Hindlimb muscle (tissue), 1 donor: ENCODE data around the gene CTNND2. TPM values are rescaled to one million over a fixed set of nuclear protein-coding genes. Genes with fewer than 3 reads are reported as not detected.

Experiments used
- DNase-seq: peaks from one replicate; pipeline ENCODE4 v3.0.0-alpha.2; 2013
- polyA plus RNA-seq: library from polyadenylated mRNA; unstranded; fragments of 120-200 nt; gene quantifications from one replicate; pipeline ENCODE4 v1.2.1, GENCODE V29; 2013; ENCODE audit not compliant: insufficient read length

CTNND2 gene, protein sequence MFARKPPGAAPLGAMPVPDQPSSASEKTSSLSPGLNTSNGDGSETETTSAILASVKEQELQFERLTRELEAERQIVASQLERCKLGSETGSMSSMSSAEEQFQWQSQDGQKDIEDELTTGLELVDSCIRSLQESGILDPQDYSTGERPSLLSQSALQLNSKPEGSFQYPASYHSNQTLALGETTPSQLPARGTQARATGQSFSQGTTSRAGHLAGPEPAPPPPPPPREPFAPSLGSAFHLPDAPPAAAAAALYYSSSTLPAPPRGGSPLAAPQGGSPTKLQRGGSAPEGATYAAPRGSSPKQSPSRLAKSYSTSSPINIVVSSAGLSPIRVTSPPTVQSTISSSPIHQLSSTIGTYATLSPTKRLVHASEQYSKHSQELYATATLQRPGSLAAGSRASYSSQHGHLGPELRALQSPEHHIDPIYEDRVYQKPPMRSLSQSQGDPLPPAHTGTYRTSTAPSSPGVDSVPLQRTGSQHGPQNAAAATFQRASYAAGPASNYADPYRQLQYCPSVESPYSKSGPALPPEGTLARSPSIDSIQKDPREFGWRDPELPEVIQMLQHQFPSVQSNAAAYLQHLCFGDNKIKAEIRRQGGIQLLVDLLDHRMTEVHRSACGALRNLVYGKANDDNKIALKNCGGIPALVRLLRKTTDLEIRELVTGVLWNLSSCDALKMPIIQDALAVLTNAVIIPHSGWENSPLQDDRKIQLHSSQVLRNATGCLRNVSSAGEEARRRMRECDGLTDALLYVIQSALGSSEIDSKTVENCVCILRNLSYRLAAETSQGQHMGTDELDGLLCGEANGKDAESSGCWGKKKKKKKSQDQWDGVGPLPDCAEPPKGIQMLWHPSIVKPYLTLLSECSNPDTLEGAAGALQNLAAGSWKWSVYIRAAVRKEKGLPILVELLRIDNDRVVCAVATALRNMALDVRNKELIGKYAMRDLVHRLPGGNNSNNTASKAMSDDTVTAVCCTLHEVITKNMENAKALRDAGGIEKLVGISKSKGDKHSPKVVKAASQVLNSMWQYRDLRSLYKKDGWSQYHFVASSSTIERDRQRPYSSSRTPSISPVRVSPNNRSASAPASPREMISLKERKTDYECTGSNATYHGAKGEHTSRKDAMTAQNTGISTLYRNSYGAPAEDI (N-terminal part only)
- 0.66 TPM for polyA plus RNA-seq

DNA sequence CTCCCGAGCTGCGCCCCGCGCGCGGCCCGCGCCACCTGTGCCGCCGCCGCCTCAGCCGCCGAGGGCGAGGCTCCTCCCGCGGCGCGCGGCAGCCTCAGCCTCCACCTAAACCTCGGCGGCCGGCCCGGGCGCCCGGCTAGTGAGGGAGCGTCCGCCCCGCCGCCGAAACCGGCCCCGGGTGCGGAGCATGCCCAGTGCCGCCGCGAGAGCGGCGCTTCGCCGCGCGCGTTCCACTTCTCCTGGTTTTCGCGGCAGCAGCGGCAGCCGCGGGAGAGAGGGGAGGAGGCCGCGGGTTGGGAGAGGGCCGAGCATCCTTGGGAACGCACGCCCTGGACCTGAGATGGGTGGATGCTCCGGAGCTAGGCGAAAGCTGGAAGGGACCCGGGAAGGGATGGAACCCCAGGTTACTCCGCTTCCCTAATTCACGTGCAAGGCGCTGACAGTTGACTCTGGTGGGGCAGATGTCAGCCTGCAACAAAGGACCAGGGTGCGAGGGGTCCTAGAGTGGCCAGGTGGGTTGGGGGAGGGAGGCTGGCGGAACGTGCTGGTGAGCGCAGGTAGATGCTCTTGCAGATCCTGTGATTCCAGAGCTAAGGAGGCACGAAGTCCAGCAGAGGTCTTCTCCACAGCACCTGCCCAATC lies at the start of gene CTNND2:
Gene CTNND2 (minus strand): TSS at position 182 of the 642 bp plus-strand sequence. CDS start 593 bp downstream, outside the sequence.
- DNase-seq, result peak; percentile 45

- no peak for DNase-seq
Observed at GRCh38 chr5:11946317-11946716, 42.1 kb upstream of the CTNND2 start.

DNA sequence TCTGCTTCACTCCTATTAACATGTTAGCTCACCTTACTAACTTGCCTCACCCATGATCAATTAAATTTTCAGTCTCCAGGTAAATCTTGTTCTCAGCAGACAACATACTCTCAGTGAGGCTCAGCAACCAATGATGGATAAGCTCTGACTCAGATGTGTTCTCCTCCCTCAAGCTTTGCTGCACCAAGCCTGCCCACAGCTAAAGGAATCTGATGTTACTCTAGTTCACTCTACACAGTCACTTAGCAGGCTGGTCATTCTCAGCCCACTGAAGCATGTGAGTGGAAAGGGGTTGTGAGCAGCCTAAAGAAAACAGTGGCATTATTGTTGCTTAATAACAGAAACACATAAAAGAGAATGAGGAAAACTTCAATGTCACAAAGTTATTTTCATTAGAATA lies 37.3 kb upstream of the CTNND2 start:
- no peak for DNase-seq

DNA sequence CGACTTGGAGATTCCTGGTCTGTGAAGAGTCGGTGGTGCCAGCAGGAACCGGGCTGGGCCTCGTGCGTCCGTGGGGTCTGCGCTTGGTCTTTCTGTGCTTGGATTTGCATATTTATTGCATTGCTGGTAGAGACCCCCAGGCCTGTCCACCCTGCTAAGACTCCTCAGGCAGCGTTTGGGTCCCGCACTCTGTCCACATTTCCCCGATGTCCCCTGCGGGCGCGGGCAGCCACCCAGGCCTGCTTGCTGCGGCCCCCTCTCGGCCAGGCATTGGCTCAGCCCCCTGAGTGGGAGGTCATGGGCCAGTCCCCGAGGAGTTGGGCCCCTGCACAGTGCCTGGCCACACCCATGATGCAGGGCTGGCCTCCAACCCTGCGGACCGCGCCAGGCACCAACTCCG lies 27.4 kb upstream of the CTNND2 start:
- no peak for DNase-seq

DNA sequence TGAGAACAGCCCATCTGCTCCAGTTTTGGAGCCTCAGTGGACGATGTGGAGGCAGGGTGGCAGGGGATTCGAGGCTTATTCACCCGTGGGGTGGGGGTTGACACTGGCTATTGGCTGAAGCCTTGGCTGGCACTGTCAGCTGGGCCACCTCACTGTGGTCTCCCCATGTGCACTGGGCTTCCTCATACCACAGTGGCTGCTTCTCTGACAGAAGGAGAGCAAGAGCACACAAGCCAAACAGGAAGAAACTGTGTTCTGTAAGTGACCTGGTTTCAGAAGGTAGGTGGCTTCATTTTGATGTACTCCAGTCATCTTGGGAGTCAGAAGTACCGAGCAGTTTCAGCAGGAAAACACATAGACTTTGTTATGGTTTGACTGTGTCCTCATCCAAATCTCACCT lies 24.7 kb upstream of the CTNND2 start:
- no peak for DNase-seq

GRCh38 chr5:11925701-11926100 lies 21.5 kb upstream of the CTNND2 start:
- no peak for DNase-seq

GRCh38 chr5:11922394-11922793 lies 18.1 kb upstream of the CTNND2 start:
- DNase-seq, result no peak

- no peak for DNase-seq
Observed at GRCh38 chr5:11918463-11919045, 14.3 kb upstream of the CTNND2 start.

- DNase-seq, result no peak
Observed at GRCh38 chr5:11909471-11909870, 5.2 kb upstream of the CTNND2 start.

GRCh38 chr5:11906497-11906896 lies 2.3 kb upstream of the CTNND2 start:
- DNase-seq, result no peak

GRCh38 chr5:11905206-11905605 lies 960 bp upstream of the CTNND2 start:
- DNase-seq, result no peak

- DNase-seq, result peak; percentile 12
Observed at GRCh38 chr5:11903614-11904264, 507 bp downstream of the CTNND2 start.

DNA sequence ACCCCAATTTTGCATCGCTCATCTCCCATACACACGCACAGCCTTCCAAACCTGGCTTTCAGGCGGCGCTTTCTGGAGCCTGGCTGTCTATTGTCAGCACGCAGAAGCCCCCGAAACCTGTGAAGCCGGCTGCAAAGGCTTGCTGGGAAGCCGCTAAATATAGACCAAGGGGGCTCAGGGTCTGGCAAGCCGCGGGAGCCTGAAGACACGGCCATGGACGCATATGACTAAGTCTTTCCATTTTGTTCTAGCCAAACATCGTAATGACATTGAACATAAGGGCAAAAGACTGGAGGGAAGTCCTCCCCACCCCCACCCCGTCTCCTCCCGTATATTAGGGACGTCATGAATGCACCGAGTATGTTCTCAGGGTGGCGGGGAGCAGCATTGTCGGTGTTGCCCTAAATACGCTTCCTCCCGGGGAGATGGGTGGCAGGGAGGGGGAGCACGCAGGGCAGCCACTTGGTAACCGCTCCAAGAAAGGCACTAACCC lies 1.1 kb downstream of the CTNND2 start:
- peak; percentile 18 for DNase-seq

DNA sequence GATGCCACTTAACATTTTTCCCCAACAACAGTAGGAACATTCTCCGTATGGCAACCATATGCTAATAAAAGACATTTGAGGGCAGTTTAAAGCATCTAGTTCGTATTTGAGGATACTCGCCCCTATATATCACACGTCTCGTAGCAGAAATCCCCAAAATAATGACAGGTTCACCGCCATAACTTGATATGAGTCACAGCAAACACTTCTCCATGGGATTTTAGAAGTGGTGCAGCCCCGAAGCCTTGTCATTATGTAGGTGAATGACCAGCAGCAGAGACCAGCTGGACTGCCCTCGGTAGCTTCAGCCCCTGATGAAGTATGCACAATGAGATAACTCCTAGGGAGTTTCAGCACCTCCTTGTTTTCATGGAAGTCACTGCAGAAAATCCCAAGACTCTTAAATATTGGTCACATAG lies 2.0 kb downstream of the CTNND2 start:
- DNase-seq, result no peak

GRCh38 chr5:11898787-11899186 lies 5.5 kb downstream of the CTNND2 start:
- DNase-seq, result no peak

- DNase-seq, result no peak
Observed at GRCh38 chr5:11897781-11898180, 6.5 kb downstream of the CTNND2 start.

DNA sequence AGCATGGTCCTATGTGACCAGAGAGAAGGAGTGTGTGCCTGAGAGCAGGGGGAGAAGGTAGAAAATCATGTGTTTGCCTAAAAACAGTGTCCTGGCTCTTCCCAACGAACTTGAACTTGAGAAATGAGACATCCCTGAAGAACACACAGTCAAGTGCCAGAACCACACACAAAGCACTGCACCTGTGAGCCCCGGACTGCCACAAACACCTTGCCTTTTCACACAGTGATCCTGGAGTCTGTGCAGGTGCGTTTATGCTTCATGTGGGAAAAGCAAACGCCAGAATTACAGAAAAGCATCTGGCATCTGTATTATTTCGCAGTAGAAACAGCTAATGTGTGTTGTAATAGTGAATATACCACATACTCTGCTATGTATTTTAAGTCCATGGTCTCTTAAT lies 9.3 kb downstream of the CTNND2 start:
- no peak for DNase-seq

DNA sequence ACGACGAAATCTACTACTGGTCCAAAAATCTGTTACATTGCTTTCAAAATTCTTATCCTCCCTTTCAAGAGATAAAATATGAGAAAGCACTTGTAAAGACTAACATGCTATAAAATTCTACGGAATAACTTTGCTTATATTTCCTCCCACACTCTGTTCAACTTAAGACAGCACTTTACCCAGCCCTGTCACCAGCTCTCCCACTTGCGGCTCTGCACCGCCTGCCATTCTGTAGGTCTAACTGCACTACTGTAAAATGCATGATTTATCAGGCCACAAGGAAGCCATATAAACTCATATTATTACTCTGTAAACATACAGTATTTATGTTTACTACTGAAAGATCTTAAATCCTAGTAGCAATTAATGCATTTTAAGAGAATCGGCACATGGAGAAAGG lies 11.4 kb downstream of the CTNND2 start:
- DNase-seq, result no peak

GRCh38 chr5:11890777-11891176 lies 13.5 kb downstream of the CTNND2 start:
- DNase-seq, result no peak

- no peak for DNase-seq
Observed at GRCh38 chr5:11888221-11888620, 16.0 kb downstream of the CTNND2 start.

- no peak for DNase-seq
Observed at GRCh38 chr5:11878814-11879213, 25.4 kb downstream of the CTNND2 start.
